ENCODE measurements around the gene ASAP2. TPM values are rescaled to one million over a fixed set of nuclear protein-coding genes. Genes with fewer than 3 reads are reported as not detected.
"Not testable (repeated sequence)": the region's sequence is repeated elsewhere in the genome, so short reads cannot be mapped to it uniquely, and the experiment has no call there.

Gene ASAP2
- total RNA-seq, 1 experiment from 2014 or later = 12.6 TPM

GRCh38 chr2:9215680-9216079 is 9.1 kb downstream of the ASAP2 start:
- H3K56ac ChIP-seq (ENCODE audit: insufficient read length, low read depth, low read length) = no peak overlapping the region
- no peak overlapping the region for H2BK15ac ChIP-seq (ENCODE audit: low read depth, low read length)
- no peak overlapping the region for H3K14ac ChIP-seq (ENCODE audit: insufficient read depth, low read length)
- H4K20me1 ChIP-seq (ENCODE audit: control insufficient read depth, insufficient read depth, insufficient read length) = no peaks in the 10 kb centered on the region
- H3K79me1 ChIP-seq (ENCODE audit: insufficient read depth, low read depth, low read length, poor library complexity, severe bottlenecking) = no peaks in the 10 kb centered on the region
- H3K36me3 Mint-ChIP-seq (ENCODE audit: insufficient read depth in 1 of 3, low read depth in 3 of 3) = peaks cover 0 to 9% (median 2%) of the 10 kb centered on the region in 3 experiments; a peak in 4 of 7 replicates
- DNase-seq = no peak
- H3K4me2 ChIP-seq (ENCODE audit: insufficient read depth, insufficient read length, low read length) = no peak overlapping the region
- no peak overlapping the region for H3K27ac ChIP-seq (ENCODE audit: insufficient read length, low read depth, low read length)
- H3K4me1 Mint-ChIP-seq = peaks cover 18 to 31% of the 10 kb centered on the region in 2 experiments
- no CpG with 5 or more reads among the region's 4 CpGs for WGBS (ENCODE audit: extremely low coverage, insufficient read length, low lambda C conversion rate)
- no peak overlapping the region for H3K4me3 Mint-ChIP-seq
- no peak overlapping the region for H2BK120ac ChIP-seq (ENCODE audit: low read depth, low read length, poor library complexity, severe bottlenecking)
- peaks cover 4% of the 10 kb centered on the region; the same call in 1 of the 2 replicates for H3K4me1 ChIP-seq (ENCODE audit: insufficient read depth, low read length)
- no peak overlapping the region for H3K9ac ChIP-seq (ENCODE audit: extremely low read depth, insufficient read length, low read length)
- no peak overlapping the region for H2BK20ac ChIP-seq (ENCODE audit: low read depth, low read length, poor library complexity, severe bottlenecking)
- H3K27me3 Mint-ChIP-seq (ENCODE audit: low read depth) = peaks cover 67% of the 10 kb centered on the region
- H3K27me3 ChIP-seq (ENCODE audit: insufficient read depth, low read length) = no peaks in the 10 kb centered on the region; the same call in 1 of the 2 replicates
- H3K23me2 ChIP-seq (ENCODE audit: insufficient read length, low read depth, low read length, poor library complexity, severe bottlenecking) = no peaks in the 10 kb centered on the region
- H3K23ac ChIP-seq (ENCODE audit: insufficient read length, low read depth, low read length) = no peak overlapping the region
- H3K79me2 ChIP-seq (ENCODE audit: insufficient read depth, low read length) = no peaks in the 10 kb centered on the region; the same call in 1 of the 2 replicates
- H2AK5ac ChIP-seq (ENCODE audit: insufficient read length, low read length) = no peak overlapping the region
- H3T11ph ChIP-seq (ENCODE audit: low read length) = no peak overlapping the region
- H3K9me3 ChIP-seq (ENCODE audit: control insufficient read depth, low read depth, low read length) = no peaks in the 10 kb centered on the region
- H4K5ac ChIP-seq (ENCODE audit: insufficient read length, low read depth, low read length) = no peak overlapping the region
- peaks cover 2 to 4% of the 10 kb centered on the region in 2 experiments; a peak in 2 of 5 replicates for H3K9me3 Mint-ChIP-seq
- H2AFZ ChIP-seq (ENCODE audit: low read length) = no peak overlapping the region
- no peak for TF ChIP-seq CTCF (conservative IDR thresholded peaks at IDR 0.05)
- H3K27ac Mint-ChIP-seq = no peak overlapping the region
- H3K4ac ChIP-seq (ENCODE audit: low read depth, low read length) = no peak overlapping the region
- H3K18ac ChIP-seq (ENCODE audit: insufficient read length, low read depth, low read length) = no peak overlapping the region
- H4K91ac ChIP-seq (ENCODE audit: insufficient read length, low read depth, low read length) = no peak overlapping the region
- no peak overlapping the region for H4K8ac ChIP-seq (replicated peaks; ENCODE audit: insufficient read length, low read depth, low read length)
- H2BK5ac ChIP-seq (ENCODE audit: insufficient read length, low read length) = no peak overlapping the region
- no peak overlapping the region for H2BK12ac ChIP-seq (ENCODE audit: insufficient read length, low read depth, low read length)

- not testable (repeated sequence) for H4K5ac ChIP-seq (ENCODE audit: insufficient read length, low read depth, low read length); H4K91ac ChIP-seq (ENCODE audit: insufficient read length, low read depth, low read length); H4K20me1 ChIP-seq (ENCODE audit: control insufficient read depth, insufficient read depth, insufficient read length); H2BK15ac ChIP-seq (ENCODE audit: low read depth, low read length); DNase-seq; H3K4me1 ChIP-seq (ENCODE audit: insufficient read depth, low read length); H3K9me3 Mint-ChIP-seq; H3T11ph ChIP-seq (ENCODE audit: low read length); H2BK5ac ChIP-seq (ENCODE audit: insufficient read length, low read length); H3K14ac ChIP-seq (ENCODE audit: insufficient read depth, low read length); H2AK5ac ChIP-seq (ENCODE audit: insufficient read length, low read length); H3K79me1 ChIP-seq (ENCODE audit: insufficient read depth, low read depth, low read length, poor library complexity, severe bottlenecking); H3K23me2 ChIP-seq (ENCODE audit: insufficient read length, low read depth, low read length, poor library complexity, severe bottlenecking); H3K4me3 Mint-ChIP-seq; H3K27me3 ChIP-seq (ENCODE audit: insufficient read depth, low read length); H3K27ac ChIP-seq (ENCODE audit: insufficient read length, low read depth, low read length); H3K79me2 ChIP-seq (ENCODE audit: insufficient read depth, low read length); H3K23ac ChIP-seq (ENCODE audit: insufficient read length, low read depth, low read length); H2BK120ac ChIP-seq (ENCODE audit: low read depth, low read length, poor library complexity, severe bottlenecking); H3K4ac ChIP-seq (ENCODE audit: low read depth, low read length); H2AFZ ChIP-seq (ENCODE audit: low read length); H3K56ac ChIP-seq (ENCODE audit: insufficient read length, low read depth, low read length); H3K4me2 ChIP-seq (ENCODE audit: insufficient read depth, insufficient read length, low read length); H2BK12ac ChIP-seq (ENCODE audit: insufficient read length, low read depth, low read length); H4K8ac ChIP-seq (replicated peaks; ENCODE audit: insufficient read length, low read depth, low read length); H3K18ac ChIP-seq (ENCODE audit: insufficient read length, low read depth, low read length); H3K9me3 ChIP-seq (ENCODE audit: control insufficient read depth, low read depth, low read length); H3K9ac ChIP-seq (ENCODE audit: extremely low read depth, insufficient read length, low read length); H3K27ac Mint-ChIP-seq; H2BK20ac ChIP-seq (ENCODE audit: low read depth, low read length, poor library complexity, severe bottlenecking)
- Mint-ChIP-seq H3K4me1 (peaks cover 20 to 34% of the 10 kb centered on the region in 2 experiments), H3K36me3 (ENCODE audit: insufficient read depth in 1 of 3, low read depth in 3 of 3) (peaks cover 0 to 14% (median 2%) of the 10 kb centered on the region in 3 experiments; a peak in 5 of 7 replicates), H3K27me3 (ENCODE audit: low read depth) (peaks cover 72% of the 10 kb centered on the region)
- no CpG with 5 or more reads among the region's 2 CpGs for WGBS (ENCODE audit: extremely low coverage, insufficient read length, low lambda C conversion rate)
Measured at GRCh38 chr2:9216143-9216542, 9.5 kb downstream of the ASAP2 start.

Data from H9 (cell line).